Measurements from ENCODE around the gene FCHSD1.
A peak's percentile ranks its signal among the peaks of the same experiment; 100 is the strongest.

GRCh38 chr5:141618804-141619554 is 32.2 kb downstream of the FCHSD1 start, which contains the start of gene DIAPH1:
- peak; percentile 67 to 95 for TF ChIP-seq POLR2A (IDR thresholded peaks at IDR 0.05)
- TF ChIP-seq, protein P1, sequence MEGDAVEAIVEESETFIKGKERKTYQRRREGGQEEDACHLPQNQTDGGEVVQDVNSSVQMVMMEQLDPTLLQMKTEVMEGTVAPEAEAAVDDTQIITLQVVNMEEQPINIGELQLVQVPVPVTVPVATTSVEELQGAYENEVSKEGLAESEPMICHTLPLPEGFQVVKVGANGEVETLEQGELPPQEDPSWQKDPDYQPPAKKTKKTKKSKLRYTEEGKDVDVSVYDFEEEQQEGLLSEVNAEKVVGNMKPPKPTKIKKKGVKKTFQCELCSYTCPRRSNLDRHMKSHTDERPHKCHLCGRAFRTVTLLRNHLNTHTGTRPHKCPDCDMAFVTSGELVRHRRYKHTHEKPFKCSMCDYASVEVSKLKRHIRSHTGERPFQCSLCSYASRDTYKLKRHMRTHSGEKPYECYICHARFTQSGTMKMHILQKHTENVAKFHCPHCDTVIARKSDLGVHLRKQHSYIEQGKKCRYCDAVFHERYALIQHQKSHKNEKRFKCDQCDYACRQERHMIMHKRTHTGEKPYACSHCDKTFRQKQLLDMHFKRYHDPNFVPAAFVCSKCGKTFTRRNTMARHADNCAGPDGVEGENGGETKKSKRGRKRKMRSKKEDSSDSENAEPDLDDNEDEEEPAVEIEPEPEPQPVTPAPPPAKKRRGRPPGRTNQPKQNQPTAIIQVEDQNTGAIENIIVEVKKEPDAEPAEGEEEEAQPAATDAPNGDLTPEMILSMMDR (IDR thresholded peaks at IDR 0.05): peak; percentile 90 to 99 (median 98)

Measured in thyroid gland (tissue), 4 donors.